ENCODE measurements around the gene FFAR1. TPM values are rescaled to one million over a fixed set of nuclear protein-coding genes. Genes with fewer than 3 reads are reported as not detected.

Gene FFAR1
- total RNA-seq, 2 experiments from 2014 or later = 9.8 to 11.4 TPM

DNA sequence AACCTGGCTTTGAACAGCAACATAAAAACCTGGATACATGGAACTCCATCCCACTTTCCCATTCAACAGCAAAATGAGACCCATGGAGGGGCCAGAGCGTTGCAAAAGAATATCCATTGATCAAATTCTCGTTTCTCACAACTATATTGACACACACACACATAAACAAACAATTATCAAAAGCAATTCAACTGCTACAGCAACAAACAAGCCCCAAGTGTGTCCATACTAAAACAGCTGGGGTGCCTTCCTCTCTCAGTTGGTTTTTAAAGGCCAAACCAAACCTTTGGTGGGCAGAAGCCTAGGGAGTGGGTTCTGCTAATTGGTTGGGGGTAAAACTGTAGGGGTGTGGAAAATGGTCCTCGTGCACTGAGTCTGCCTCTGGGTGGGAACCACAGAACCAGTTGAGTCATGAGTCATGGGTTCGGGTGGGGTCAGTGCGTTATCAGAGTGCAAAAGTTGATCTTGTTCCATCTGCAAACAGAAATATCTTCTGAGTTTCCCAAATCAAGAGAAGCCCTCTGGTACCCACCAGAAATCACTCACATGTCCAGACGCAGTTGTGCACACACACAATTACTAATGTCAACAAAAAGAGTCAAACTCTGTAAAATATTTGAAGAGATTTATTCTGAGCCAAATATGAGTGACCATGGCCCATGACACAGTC is 41.6 kb downstream of the FFAR1 start:
- no peaks in the 10 kb centered on the region for H3K36me3 ChIP-seq (ENCODE audit: insufficient read depth, low read length)
- CTCF ChIA-PET (ENCODE audit: unreplicated experiment) = no interaction called here
- peaks cover 13% of the 10 kb centered on the region; the same call in 1 of the 2 replicates for H3K9me3 ChIP-seq (ENCODE audit: low read length)
- H3K4me2 ChIP-seq (ENCODE audit: low read length) = no peak overlapping the region
- TF ChIP-seq EZH2phosphoT487 (IDR thresholded peaks at IDR 0.05; ENCODE audit: borderline replicate concordance, low read depth, low read length) = no peak
- TF ChIP-seq, protein P1, sequence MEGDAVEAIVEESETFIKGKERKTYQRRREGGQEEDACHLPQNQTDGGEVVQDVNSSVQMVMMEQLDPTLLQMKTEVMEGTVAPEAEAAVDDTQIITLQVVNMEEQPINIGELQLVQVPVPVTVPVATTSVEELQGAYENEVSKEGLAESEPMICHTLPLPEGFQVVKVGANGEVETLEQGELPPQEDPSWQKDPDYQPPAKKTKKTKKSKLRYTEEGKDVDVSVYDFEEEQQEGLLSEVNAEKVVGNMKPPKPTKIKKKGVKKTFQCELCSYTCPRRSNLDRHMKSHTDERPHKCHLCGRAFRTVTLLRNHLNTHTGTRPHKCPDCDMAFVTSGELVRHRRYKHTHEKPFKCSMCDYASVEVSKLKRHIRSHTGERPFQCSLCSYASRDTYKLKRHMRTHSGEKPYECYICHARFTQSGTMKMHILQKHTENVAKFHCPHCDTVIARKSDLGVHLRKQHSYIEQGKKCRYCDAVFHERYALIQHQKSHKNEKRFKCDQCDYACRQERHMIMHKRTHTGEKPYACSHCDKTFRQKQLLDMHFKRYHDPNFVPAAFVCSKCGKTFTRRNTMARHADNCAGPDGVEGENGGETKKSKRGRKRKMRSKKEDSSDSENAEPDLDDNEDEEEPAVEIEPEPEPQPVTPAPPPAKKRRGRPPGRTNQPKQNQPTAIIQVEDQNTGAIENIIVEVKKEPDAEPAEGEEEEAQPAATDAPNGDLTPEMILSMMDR (conservative IDR thresholded peaks at IDR 0.05; ENCODE audit: low read length) = no peak
- POLR2A ChIA-PET = interaction anchor here (0.6 kb wide), 1 partner anchor 355 kb away, joined by 3 read pairs; no protein-coding TSS in a partner anchor
- no peaks in the 10 kb centered on the region for H3K79me2 ChIP-seq (ENCODE audit: insufficient read depth, low read depth, low read length)
- H3K27ac ChIP-seq (ENCODE audit: low read depth, low read length, poor library complexity, severe bottlenecking) = no peak overlapping the region
- H3K4me1 ChIP-seq (ENCODE audit: insufficient read depth, low read length, poor library complexity, severe bottlenecking) = no peaks in the 10 kb centered on the region
- no peaks in the 10 kb centered on the region for H3K9me2 ChIP-seq (ENCODE audit: insufficient read depth, low read length)
- H4K20me1 ChIP-seq (ENCODE audit: insufficient read depth, low read length) = no peaks in the 10 kb centered on the region
- H3K4me3 ChIP-seq (ENCODE audit: low read depth, low read length, poor library complexity, severe bottlenecking) = no peak overlapping the region
- no peak for DNase-seq (ENCODE audit: low spot score)
- H2AFZ ChIP-seq (ENCODE audit: low read length) = no peak overlapping the region
- BruUV-seq (replicated peaks) = no TSS peak
- intact Hi-C loops (cut with micrococcal nuclease; ENCODE audit: unreplicated experiment) = no loop called here

DNA sequence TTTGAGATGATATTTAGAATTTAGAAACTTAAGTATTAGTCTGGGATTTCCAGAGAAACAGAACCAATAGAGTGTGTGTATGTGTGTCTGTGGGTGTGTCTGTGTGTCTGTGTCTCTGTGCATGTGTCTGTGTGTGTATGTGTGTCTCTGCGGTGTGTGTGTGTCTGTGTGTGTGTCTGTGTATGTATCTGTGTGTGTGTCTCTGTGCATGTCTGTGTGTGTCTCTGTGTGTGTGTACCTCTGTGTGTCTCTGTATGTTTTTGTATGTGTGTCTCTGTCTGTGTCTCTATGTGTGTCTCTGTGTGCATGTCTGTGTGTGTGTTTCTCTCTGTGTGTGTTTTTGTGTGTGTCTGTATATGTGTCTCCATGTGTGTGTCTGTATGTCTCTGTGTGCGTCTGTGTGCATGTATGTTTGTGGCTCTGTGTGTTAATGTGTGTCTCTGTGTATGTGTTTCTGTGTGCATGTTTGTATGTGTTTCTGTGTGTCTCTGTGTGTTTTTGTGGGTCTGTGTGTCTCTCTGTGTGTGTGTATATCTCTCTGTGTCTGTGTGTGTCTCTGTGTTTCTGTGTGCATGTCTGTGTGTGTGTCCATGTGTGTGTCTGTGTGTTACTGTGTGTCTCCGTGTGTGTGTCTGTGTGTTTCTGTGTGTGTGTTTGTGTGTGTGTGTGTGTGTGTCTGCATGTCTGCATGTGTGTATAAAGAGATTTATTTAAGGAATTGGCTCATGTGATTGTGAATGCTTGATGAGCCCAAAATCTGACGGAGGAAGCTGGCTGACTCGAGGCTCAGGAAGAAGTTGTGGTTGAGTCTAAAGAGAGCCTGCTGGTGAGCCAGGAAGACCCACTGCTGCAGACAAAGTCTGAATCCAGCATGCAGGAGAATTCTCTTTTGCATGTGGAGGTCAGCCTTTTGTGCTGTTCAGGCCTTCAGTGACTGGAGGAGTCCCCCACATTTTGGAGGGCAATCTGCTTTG is 45.3 kb downstream of the FFAR1 start:
- BruUV-seq (replicated peaks) = no TSS peak
- no peaks in the 10 kb centered on the region for H3K9me2 ChIP-seq (ENCODE audit: insufficient read depth, low read length)
- H2AFZ ChIP-seq (ENCODE audit: low read length) = no peak overlapping the region
- no peak overlapping the region for H3K4me2 ChIP-seq (ENCODE audit: low read length)
- H3K4me3 ChIP-seq (ENCODE audit: low read depth, low read length, poor library complexity, severe bottlenecking) = no peak overlapping the region
- ChIA-PET CTCF (ENCODE audit: unreplicated experiment) (no interaction called here), POLR2A (no interaction called here)
- no peak overlapping the region for H3K27ac ChIP-seq (ENCODE audit: low read depth, low read length, poor library complexity, severe bottlenecking)
- intact Hi-C loops (cut with micrococcal nuclease; ENCODE audit: unreplicated experiment) = no loop called here
- H3K79me2 ChIP-seq (ENCODE audit: insufficient read depth, low read depth, low read length) = no peaks in the 10 kb centered on the region
- H4K20me1 ChIP-seq (ENCODE audit: insufficient read depth, low read length) = no peaks in the 10 kb centered on the region
- TF ChIP-seq EZH2phosphoT487 (IDR thresholded peaks at IDR 0.05; ENCODE audit: borderline replicate concordance, low read depth, low read length) = no peak
- TF ChIP-seq, protein P1 (conservative IDR thresholded peaks at IDR 0.05; ENCODE audit: low read length) = no peak
- no peak for DNase-seq (ENCODE audit: low spot score)
- no peaks in the 10 kb centered on the region for H3K4me1 ChIP-seq (ENCODE audit: insufficient read depth, low read length, poor library complexity, severe bottlenecking)
- H3K36me3 ChIP-seq (ENCODE audit: insufficient read depth, low read length) = no peaks in the 10 kb centered on the region
- H3K9me3 ChIP-seq (ENCODE audit: low read length) = no peaks in the 10 kb centered on the region
